Peyer's patch (tissue), 4 donors: ENCODE data around the gene PNPO.

Source experiments
- CTCF ChIP-seq, 6 experiments: fragments of 450-650 bp in 4 of 6; fragments of 200-600 bp in 2 of 6; sonication (generic) in 1 of 6; IDR thresholded peaks; one replicate each; pipeline ENCODE4 v1.5.1; 2017 to 2019; ENCODE audit warnings: antibody characterized with exemption in 6 of 6, mild to moderate bottlenecking in 3 of 6, moderate library complexity in 1 of 6
- POLR2A ChIP-seq, 2 donors: fragments of 450-650 bp; IDR thresholded peaks; one replicate each; pipeline ENCODE4 v1.5.1; 2017; ENCODE audit warnings: antibody characterized with exemption in 2 of 2, mild to moderate bottlenecking in 2 of 2, moderate library complexity in 2 of 2

GRCh38 chr17:47989159-47989558 is 47.8 kb downstream of the PNPO start:
- no peak for TF ChIP-seq POLR2A (IDR thresholded peaks at IDR 0.05)
- TF ChIP-seq CTCF (IDR thresholded peaks at IDR 0.05): no peak
